OCI-LY1 (cell line): ENCODE measurements around the gene ZFHX3.

ENCODE experiments used
- EZH2 ChIP-seq: fragments of 200-600 bp; sonication (generic), shearing (Covaris generic); IDR thresholded peaks from 2 replicates; pipeline ENCODE4 v1.8.0; 2017; ENCODE audit warnings: borderline replicate concordance, mixed run types, mild to moderate bottlenecking, antibody characterized with exemption, low read length, moderate library complexity, mixed read lengths
- TF ChIP-seq, protein P1 (sequence below): fragments of 200-600 bp; sonication (generic), shearing (Covaris generic); IDR thresholded peaks from 2 replicates; pipeline ENCODE4 v1.5.1; 2017; ENCODE audit warnings: mild to moderate bottlenecking, antibody characterized with exemption, low read length, moderate library complexity, mixed read lengths

- TF ChIP-seq, protein P1, sequence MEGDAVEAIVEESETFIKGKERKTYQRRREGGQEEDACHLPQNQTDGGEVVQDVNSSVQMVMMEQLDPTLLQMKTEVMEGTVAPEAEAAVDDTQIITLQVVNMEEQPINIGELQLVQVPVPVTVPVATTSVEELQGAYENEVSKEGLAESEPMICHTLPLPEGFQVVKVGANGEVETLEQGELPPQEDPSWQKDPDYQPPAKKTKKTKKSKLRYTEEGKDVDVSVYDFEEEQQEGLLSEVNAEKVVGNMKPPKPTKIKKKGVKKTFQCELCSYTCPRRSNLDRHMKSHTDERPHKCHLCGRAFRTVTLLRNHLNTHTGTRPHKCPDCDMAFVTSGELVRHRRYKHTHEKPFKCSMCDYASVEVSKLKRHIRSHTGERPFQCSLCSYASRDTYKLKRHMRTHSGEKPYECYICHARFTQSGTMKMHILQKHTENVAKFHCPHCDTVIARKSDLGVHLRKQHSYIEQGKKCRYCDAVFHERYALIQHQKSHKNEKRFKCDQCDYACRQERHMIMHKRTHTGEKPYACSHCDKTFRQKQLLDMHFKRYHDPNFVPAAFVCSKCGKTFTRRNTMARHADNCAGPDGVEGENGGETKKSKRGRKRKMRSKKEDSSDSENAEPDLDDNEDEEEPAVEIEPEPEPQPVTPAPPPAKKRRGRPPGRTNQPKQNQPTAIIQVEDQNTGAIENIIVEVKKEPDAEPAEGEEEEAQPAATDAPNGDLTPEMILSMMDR: no peak
- TF ChIP-seq EZH2: no peak
Observed at GRCh38 chr16:73020409-73020884, 27.5 kb downstream of the ZFHX3 start.
